GM19324 (cell line): Measurements from ENCODE around the gene COL28A1.
"Not testable (repeated sequence)": the region's sequence is repeated elsewhere in the genome, so short reads cannot be mapped to it uniquely, and the experiment has no call there.

ENCODE experiments used
- ATAC-seq: cut with Tn5 transposase; IDR thresholded peaks from one replicate; pipeline ENCODE4 v1.9.1; 2021; ENCODE audit warnings: mild to moderate bottlenecking, moderate library complexity; ENCODE audit not compliant: unreplicated experiment, low FRiP score

Gene COL28A1

DNA sequence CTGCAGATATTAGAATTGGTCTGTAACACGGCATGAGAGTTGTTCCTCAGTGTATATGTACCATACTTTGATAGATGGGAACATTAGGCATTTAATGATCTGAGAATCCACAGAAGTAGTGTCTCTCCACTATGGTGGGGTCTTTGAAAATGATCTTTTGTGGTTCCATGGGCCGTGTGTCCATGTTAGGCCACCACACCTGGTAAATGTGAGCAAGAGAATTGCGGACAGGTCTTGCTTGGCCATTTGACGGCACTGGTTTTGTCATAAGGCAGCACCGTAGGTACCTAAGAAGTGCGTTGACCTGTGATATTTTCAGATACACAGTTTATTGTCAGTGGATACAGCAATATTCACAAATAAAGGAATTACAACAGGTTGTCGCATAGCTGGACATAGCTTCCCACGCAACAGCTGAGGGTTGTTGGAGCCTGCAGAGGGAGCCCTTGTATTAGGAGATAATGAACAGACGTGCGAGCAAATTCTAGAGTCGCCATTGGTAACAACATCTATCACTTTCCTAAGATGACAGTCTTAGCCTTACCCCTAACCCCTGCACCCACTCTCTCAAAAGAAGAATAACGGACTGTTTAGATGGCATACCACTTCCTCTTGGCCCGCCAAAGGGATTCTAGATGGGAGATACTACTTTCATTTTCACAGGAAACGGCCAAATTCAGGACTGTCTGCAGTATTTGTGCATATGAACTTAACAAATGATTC is 111.4 kb downstream of the COL28A1 start:
- peak; percentile 54 for ATAC-seq

DNA sequence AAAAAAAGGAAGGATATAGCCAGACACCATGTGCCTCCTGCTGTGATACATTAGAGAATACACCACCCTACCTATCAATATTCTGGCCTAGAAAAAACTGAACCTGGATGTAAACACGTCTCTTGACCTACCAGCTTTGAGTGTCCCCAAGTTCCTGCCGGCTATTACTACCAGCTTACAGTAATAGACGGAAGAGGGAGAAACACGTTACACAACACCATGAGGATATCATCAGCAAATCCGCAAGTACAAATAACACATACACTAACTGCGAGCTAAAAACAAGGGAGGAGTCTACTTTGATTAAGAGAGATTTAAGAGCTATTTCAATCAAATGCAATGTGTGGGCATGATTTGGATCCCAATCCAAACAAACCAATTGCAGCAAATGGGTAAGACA is 113.0 kb downstream of the COL28A1 start:
- no peak for ATAC-seq

DNA sequence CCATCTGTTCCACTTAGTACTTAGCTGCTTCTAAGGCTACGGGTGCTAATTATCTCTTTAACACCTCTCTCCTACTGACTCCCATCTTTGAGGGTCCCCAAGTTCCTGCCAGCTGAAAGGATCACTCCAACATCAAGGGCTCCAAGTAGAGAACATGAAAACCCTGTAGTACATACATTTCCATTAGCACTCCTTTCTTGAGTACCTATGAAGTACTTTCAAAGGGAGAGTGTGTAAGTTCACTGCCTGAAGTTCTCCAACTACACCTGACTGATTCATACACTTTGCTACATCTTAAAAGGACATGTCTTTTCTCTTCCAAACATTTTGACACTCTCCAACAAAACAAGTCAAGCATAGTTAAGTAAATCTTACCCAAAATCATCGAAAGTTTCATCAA is 113.8 kb downstream of the COL28A1 start:
- ATAC-seq, result no peak

DNA sequence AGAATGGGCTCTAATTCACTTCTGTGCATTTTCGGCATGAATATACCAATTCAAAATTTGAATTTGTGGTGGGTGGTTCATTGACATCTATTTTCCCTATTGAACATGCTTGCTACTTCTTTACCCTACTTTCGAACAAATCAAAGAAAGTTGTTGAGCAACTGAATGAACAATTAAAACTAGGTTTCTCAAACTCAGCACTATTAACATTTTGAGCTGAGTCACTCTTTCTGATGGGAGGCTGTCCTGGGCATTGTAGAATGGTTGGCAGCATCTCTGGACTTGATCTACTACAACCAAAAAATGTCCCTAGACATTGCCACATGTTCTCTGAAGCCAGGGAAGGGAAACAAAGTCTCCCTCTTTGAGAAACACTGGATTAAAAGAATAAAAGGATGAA is 116.7 kb downstream of the COL28A1 start:
- no peak for ATAC-seq

DNA sequence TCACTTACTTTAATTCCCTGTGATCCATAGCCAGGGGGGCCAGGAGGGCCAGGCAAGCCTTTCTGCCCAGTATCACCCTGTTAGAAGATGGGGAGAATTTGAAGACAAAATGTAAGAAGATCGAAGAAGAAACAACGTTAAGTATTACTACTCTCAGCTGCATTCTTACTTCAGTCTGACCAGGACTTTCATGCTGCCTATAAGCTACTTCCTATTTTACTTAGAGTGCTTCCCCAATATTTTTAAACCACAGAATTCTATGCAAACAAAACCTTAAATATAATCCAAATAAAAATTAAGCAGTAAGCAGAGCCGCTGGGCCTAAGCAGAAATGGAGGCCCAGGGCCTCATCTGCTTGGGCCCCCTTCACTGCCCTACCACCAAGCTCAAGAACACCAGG is 117.8 kb downstream of the COL28A1 start:
- no peak for ATAC-seq

DNA sequence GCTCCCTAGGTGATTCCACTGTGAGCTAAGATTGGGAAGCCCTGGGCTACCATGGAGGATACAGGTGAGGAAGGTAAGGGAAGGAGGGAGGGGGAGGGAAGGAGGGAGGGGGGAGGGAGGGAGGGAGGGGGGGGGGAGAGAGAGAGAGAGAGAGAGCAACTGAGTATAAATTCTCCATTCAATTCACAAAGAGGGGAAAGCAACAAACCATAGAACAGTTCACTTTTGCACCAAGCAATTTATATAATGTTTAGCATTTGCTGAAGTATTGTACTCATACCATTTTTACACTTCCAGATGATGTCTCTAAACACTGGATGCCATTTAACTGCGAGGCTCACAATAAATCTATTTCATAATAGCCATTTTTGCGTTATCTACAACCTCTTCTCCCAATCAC is 118.3 kb downstream of the COL28A1 start:
- no peak for ATAC-seq

DNA sequence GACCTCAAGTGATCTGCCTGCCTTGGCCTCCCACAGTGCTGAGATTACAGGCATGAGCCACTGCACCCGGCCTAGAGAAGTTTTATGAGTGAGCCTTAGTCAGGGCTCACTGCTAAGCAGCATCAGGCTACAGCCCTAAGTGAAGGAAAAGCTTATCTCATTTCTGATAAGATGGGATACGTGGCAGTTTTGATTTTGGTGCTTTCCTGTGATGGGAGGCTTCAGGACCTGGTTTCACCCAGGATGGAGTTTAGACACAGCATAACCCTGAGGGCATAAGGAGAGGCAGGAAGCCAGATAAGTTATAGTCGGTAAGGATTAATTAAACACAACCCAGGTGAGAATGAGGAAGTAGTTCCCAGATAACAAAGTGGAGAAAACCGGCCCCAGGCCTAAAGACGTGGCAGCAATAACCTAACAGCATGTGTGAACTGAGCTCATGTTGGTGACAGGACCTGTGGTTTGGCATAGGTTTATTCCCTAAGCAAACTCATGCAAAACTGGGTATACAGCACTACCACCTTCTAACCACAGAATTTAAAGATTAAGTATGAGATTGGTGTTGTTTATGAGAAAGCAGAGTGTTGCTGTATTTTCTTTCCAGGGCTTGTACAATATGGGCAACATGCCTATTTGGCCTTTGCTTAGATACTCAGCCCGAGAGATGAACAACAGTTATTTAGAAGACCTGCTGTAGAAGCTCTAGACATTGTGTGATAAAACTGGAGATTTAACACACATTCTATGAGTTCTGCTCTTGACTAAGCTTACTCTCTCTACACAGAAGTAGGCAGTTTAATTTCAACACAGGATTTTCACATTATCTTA is 119.4 kb downstream of the COL28A1 start:
- ATAC-seq, result no peak

DNA sequence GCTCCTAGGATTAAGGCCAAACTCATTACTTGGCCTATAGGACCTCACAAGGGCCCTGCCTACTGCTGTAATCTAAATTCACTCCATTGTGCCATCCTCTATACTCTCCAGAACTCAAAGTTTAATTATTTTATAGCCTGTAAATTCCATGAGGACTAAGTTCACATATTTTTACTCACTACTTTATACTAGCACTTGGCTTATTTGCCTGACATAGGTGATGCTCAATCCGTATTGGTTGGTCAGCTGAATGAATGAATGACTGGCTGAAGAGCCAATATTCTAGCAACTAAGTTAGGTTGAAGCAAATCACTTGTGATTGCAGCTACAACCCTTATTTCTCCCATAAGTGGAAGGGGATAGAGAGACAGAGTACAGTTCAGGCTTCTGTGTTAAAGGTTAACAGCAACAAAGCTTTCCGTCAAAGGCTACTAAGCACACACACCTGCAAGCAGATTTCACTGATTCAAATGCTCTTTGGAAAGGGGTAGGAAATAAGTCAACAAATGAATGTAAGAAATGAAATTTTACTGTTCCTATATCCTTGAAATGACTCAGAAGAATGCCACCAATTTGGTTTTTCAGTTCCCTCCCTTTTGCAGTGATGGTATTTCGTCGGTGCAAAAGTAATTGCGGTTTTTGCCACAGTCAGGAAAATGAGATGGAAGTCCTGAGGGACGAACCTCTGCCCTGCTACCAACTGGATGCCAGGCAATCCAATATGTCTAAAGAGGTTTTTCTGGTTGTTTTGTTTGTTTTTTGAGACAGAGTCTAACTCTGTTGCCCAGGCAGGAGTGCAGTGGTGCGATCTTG is 120.7 kb downstream of the COL28A1 start:
- no peak for ATAC-seq

DNA sequence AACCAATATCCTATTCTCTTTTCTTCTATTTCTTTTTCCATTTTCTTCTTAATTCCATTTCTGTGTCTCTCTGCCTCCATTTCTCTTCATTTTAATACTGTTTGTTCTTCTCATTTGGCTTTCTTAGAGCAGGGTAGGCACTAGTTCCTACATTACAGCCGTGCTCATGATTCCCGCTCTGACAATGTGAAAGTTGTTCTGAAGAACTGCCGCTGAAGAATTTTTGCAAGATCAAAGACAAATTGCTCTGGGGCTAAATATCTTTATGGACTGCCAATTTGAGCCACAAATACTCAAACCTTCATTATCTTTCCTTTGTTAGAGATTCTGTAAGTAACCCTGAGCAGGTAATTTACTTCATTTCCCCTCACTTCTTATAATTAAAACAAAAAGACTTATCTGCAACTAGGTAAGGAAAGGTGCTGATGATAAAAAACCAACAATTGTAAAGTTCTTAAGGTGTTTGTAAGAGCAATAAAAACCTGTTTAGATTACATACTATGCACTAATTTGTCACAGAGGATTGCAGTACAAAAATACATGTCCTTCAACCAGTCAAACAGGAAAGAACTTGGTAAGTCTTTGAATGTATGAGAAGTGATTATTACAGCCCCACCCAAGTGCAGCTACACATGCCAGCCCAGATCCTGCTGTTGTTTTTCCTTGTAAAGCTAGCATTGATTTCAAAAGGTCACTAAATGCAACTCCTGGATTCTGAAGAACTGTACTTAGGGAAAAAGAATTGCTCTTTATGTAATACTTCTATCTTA is 127.5 kb downstream of the COL28A1 start:
- ATAC-seq, result no peak

DNA sequence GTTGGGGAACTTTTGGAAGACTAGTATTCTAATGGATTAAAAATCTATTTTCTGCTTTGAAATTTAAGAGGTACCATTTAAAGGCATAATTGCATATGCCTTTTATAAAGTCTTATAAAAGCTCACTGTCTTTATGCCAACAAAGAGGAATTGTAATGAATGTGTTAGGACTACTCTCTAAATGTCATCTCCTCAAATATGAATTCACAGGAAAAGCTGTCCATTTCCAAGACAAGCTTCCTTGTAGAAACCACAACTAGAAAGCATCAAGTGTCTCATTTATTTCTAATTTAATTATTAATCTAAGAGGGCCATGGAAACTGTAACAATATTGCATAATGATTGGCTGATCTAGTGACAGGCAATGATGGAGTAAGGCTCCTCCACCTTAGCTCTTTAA is 130.2 kb downstream of the COL28A1 start:
- no peak for ATAC-seq

DNA sequence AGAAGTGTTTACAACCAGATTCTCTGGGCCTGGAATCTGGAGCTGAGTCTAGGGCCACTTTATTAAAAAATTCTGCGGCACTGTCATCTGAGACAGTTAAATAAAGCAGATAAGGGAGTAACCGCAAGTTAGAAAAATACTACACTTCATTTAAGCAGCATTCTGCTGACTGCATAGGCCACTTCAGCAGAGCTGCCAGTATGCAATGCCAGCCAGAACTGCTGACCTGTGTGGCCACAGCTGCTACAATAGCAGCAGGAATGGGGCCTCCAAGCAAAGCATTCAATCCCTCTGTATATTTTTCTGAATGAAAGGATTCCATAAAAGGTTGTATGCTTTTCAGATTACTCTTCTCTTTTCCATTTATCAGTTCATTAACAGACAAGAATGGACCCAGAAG is 136.0 kb downstream of the COL28A1 start:
- no peak for ATAC-seq

DNA sequence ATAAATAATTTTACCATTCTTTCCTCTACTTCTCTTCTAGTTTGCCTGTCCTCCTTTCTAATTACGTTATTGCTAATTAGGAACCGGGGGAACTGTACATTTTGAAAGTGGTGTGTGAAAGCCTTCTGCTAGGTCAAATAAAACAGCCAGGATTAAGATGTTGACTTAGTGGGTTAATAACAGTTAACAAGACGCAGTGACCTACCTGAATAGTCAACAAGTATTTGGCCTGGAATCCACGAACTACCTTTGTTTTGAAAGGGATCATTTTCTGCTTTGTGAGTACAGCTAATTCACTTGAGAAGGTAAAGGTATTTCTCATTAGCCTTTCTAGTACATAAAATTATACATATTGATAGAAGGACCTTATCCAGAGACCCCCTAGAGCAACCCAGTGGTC is 139.9 kb downstream of the COL28A1 start:
- ATAC-seq, result no peak

DNA sequence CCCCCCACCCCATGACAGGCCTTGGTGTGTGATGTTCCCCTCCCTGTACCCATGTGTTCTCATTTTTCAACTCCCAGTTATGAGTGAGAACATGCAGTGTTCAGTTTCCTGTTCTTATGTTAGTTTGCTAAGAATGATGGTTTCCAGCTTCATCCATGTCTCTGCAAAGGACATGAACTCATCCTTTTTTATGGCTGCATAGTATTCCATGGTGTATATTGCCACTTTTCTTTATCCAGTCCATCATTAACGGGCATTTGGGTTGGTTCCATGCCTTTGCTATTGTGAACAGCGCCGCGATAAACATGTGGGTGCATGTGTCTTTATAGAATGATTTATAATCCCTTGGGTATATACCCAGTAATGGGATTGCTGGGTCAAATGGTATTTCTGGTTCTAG is 147.5 kb downstream of the COL28A1 start:
- ATAC-seq, result not testable (repeated sequence)

DNA sequence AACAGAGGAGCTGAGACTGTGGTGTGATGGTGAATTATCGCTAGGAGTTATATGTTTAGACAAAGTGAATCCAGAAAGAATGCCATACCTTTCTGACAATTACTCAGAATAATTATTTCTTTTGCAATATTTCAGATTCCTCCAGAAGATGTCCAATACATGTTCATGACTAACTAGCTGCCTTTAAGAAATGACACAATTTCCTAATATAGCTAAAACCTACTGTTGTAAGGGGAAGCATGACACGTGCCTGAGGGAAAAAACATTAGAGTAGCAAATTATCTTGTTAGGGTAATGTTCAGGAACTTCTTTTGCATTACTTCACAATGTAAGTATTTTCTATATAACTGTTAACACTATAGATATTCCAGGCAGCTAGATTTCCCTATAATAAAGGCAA is 150.3 kb downstream of the COL28A1 start:
- ATAC-seq, result no peak

DNA sequence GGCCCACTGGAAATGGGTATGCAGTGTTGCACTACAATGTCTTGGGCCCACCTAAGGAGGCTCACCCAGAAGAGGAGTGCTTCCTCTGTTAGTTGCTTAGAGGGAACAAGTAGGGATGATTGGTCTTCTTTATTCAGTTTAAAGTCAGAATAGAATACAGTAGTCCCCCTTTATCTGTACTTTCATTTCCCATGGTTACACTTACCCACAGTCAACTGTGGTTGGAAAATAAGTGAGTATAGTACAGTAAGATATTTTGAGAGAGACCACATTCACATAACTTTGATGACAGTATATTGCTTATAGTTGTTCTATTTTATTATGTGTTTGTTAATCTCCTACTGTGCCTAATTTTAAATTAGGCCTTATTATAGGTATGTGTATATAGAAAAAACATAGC is 151.4 kb downstream of the COL28A1 start:
- no peak for ATAC-seq

DNA sequence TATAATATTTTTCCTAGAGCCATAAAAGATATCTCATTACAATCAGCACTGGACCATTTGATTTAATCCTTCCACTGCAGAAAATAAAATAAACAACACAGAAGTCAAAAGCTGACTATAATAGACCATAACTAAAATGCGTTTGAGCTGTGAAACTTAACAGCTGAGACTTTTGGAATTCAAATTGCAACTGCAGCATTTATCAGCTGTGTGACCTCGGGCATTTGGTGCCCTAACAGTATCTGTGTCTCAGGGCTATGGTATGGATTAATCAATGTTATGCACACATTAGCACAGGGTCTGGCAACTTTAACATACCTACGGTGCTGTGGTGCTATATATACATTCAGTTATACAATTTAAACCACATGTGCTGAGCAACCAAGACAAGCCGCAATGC is 160.1 kb downstream of the COL28A1 start:
- ATAC-seq, result no peak

DNA sequence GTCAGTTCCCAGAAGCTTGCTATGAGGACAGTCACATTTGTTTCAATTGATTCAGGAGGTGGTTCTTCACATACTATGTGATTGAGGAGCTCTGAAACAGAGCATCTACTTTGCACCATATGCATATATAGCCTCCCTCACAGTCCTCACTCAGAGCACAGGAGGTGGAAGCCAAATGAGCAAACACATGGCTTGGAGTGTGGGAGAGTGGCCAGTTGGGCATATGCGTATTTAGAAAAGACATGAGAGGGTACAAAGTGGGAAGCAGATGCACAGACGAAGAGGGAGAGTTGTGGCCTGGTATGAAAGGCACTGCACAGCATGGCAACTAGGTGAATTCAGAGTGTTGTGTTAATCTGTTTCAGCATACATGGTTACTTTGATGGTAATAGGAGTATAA is 165.6 kb downstream of the COL28A1 start:
- no peak for ATAC-seq

DNA sequence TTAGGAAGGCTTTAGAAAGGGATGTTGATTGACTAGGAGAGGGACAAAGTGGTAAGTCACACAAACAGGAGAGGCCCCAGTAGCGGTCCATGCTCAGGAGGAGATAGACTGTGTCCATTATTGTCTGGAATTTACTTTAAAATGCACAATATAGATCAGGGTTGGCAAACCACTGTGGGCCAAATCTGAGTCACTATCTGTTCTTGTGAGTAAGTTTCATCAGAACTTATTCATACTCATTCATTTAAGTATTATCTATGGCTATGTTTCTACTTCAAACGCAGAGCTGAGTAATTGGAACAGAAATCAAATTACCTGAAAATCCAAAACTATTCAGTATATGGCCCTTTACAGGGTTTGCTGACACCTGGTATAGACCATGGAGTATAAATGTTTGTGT is 166.5 kb downstream of the COL28A1 start:
- ATAC-seq, result no peak

DNA sequence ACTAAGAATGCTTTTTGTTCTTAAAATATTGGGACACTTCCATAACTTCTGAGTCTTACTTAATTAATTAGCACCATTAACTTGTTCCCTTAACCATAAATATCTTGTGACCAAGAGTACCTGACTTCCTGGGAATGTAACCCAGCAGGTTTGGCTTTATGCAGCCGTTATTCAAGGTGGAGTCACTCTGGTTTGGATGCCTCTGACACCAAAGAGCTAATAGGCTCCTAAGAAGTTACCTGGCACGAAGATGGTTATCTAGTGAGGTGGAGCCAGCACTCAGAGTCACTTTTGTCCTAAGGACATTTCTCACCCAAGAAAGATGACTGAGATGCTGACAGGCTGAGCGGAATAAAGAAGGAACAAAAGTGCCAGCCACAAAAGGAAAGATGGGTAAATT is 181.0 kb downstream of the COL28A1 start:
- no peak for ATAC-seq

DNA sequence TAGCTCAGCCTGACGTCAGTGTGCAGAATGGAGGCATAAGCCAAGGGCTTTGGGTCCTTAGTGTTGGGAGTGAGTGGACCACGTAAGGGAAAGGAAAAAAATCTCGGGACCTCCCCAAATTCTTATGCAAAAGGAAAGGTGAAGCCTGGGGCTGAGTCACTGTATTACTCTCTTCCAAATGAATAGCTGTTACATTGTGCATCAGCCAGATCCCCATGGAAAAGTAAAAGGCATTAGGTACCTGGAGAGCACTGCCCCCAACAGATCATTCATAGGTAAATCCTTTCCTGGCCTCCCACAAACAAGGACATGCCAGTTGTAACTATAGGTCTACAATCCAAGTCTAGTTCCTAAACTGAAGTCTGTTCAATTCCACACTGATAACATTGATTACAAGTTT is 182.8 kb downstream of the COL28A1 start:
- no peak for ATAC-seq

DNA sequence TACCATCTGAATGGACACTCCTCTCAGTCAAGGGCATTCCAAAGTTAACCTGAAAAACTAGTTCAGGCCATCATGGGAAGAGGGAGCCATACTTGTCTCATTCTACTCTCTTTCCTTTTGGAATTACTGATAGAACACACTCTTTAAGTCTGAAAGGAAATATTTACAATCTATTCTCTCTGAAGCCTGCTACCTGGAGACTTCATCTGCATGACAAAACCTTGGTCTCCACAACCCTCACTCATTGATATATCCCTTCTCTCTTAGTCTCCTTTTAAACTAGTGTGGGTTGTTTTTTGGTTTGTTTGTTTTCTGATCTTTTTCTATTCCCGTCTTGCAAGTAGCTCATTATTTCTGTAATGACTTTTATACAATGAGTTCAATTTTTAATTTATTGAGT is 183.8 kb downstream of the COL28A1 start:
- no peak for ATAC-seq
